Peyer's patch (tissue), 4 donors: ENCODE data around the gene CTSO.

Experiments
- CTCF ChIP-seq, 6 experiments: fragments of 450-650 bp in 4 of 6; fragments of 200-600 bp in 2 of 6; sonication (generic) in 1 of 6; IDR thresholded peaks; one replicate each; pipeline ENCODE4 v1.5.1; 2017 to 2019; ENCODE audit warnings: antibody characterized with exemption in 6 of 6, mild to moderate bottlenecking in 3 of 6, moderate library complexity in 1 of 6
- POLR2A ChIP-seq, 2 donors: fragments of 450-650 bp; IDR thresholded peaks; one replicate each; pipeline ENCODE4 v1.5.1; 2017; ENCODE audit warnings: antibody characterized with exemption in 2 of 2, mild to moderate bottlenecking in 2 of 2, moderate library complexity in 2 of 2

- TF ChIP-seq CTCF (IDR thresholded peaks at IDR 0.05) (no peak), POLR2A (IDR thresholded peaks at IDR 0.05) (no peak)
Measured at GRCh38 chr4:155954118-155954685, 536 bp upstream of the CTSO start.
